ENCODE data around the gene GRB14.
"Not testable (repeated sequence)": the region's sequence is repeated elsewhere in the genome, so short reads cannot be mapped to it uniquely, and the experiment has no call there.

The GRB14 gene

GRCh38 chr2:164620873-164621763, at the start of gene GRB14:
TSS of gene GRB14 (minus strand) at chr2:164621482. CDS start at chr2:164621309, 173 bp downstream.
- peak; percentile 77 to 78 for DNase-seq

- DNase-seq: no peak
Measured at GRCh38 chr2:164669291-164669690, 48.0 kb upstream of the GRB14 start.

- DNase-seq: no peak
Measured at GRCh38 chr2:164667566-164667965, 46.3 kb upstream of the GRB14 start.

GRCh38 chr2:164664070-164664469, 42.8 kb upstream of the GRB14 start:
- no peak for DNase-seq

- DNase-seq: no peak
Measured at GRCh38 chr2:164662868-164663631, 41.8 kb upstream of the GRB14 start.

- DNase-seq: no peak
Measured at GRCh38 chr2:164662066-164662465, 40.8 kb upstream of the GRB14 start.

GRCh38 chr2:164661349-164661748, 40.1 kb upstream of the GRB14 start:
- no peak for DNase-seq

GRCh38 chr2:164657129-164657528, 35.8 kb upstream of the GRB14 start:
- DNase-seq: no peak

GRCh38 chr2:164655750-164656149, 34.5 kb upstream of the GRB14 start:
- DNase-seq: no peak

GRCh38 chr2:164655336-164655735, 34.1 kb upstream of the GRB14 start:
- DNase-seq: no peak

- DNase-seq: no peak
Measured at GRCh38 chr2:164651361-164651760, 30.1 kb upstream of the GRB14 start.

GRCh38 chr2:164644036-164644700, 22.9 kb upstream of the GRB14 start:
- no peak for DNase-seq

GRCh38 chr2:164642946-164643555, 21.8 kb upstream of the GRB14 start:
- no peak for DNase-seq

- no peak for DNase-seq
Measured at GRCh38 chr2:164642268-164642667, 21.0 kb upstream of the GRB14 start.

- DNase-seq: not testable (repeated sequence)
Measured at GRCh38 chr2:164628319-164628718, 7.0 kb upstream of the GRB14 start.

GRCh38 chr2:164625378-164625971, 4.2 kb upstream of the GRB14 start:
- DNase-seq: no peak

- DNase-seq: no peak
Measured at GRCh38 chr2:164624316-164624715, 3.0 kb upstream of the GRB14 start.

- DNase-seq: no peak
Measured at GRCh38 chr2:164622338-164623106, 1.2 kb upstream of the GRB14 start.

- DNase-seq: peak in 1 of 2 experiments; percentile 10
Measured at GRCh38 chr2:164621764-164622105, 453 bp upstream of the GRB14 start.

GRCh38 chr2:164620457-164620856, 825 bp downstream of the GRB14 start:
- no peak for DNase-seq

GRCh38 chr2:164617466-164617865, 3.8 kb downstream of the GRB14 start:
- DNase-seq: no peak
